SIG-M5 treated with dmso at 0.1 percent for 504 hours (cell line): Measurements from ENCODE around the gene ZBTB47.

Source experiments
- DNase-seq: peaks from one replicate; lab custom pipeline; 2025; ENCODE audit not compliant: unreplicated experiment; lab: John Stamatoyannopoulos, UW

Gene ZBTB47

DNA sequence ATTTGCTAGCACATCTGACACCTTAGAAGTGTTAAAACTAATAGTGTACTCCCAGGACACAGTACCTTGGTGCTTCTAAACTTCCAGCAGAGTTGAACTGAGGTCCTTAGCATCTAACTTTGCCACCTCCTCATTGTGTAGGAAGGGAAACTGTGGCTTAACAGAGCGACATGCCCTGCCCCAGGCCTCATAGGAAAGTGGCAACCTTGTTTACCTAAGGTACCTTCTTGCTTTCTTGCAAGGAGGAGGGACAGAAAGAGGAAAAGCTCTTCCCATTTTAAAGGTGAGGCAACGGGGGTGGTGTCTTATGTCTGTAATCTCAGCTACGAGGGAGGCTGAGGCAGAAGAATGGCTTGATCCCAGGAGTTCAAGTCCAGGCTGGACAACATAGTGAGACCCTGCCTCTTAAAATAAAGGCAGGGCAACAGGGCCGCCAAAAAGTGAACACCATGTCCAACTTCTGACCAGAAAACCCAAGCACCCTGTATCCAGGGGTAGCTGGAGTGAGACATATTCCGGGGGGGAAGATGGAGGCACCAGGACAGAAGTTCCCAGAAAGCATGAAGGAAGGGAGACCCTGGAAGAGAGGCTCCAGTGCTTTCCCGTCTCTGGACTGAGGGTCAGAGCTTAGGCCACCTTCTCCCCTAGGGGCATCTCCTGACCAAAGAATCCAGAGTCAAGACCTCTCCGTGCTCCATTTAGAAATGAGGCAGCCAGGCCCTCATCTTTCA, 31.3 kb downstream of the ZBTB47 start:
- DNase-seq = no peak

- no peak for DNase-seq
Observed at GRCh38 chr3:42685363-42685881, 31.9 kb downstream of the ZBTB47 start, which contains the start of gene KLHL40. KLHL40 (plus strand) TSS chr3:42685537; CDS start chr3:42685619, 82 bp downstream.

GRCh38 chr3:42685891-42686820, 32.7 kb downstream of the ZBTB47 start:
- DNase-seq = no peak

GRCh38 chr3:42686832-42687650, 33.5 kb downstream of the ZBTB47 start:
- no peak for DNase-seq

DNA sequence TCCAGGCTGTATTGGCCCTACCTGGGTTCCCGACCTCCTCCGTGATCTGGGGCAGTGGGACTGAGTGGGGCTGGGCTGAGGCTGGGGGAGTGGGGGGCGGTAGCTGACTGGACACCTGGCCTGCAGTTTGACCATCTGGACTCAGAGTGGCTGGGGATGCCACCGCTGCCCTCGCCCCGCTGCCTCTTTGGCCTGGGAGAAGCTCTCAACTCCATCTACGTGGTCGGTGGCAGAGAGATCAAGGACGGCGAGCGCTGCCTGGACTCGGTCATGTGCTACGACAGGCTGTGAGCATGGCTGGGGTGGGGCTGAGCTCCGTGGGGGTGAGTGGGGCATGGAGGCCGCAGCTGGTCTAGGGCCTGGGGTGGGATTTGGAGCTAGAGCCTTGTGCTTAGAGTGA, 34.5 kb downstream of the ZBTB47 start:
- DNase-seq = no peak

GRCh38 chr3:42688487-42689420, 35.3 kb downstream of the ZBTB47 start:
- DNase-seq = no peak

- no peak for DNase-seq
Observed at GRCh38 chr3:42689421-42690014, 36.0 kb downstream of the ZBTB47 start.

DNA sequence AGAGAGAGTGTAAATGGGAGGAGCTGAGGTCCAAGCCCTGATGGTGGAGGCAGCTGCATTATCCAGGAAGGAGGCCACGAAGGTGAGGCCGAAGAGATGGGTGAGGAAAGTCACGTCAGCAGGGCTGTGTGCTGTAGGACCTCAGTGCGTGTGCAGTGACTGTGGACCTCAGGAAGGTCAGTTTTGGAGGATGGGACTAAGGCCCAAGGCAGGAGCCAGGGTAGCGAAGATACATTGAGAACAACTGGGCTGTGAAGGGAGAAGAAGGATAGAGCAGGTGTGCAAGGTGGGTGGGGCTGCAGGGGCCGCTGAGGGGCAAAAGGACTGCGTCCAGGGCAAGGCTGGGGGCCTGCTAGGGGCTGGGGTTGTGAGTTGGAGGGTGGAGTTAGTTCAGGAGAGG, 36.7 kb downstream of the ZBTB47 start:
- no peak for DNase-seq

DNA sequence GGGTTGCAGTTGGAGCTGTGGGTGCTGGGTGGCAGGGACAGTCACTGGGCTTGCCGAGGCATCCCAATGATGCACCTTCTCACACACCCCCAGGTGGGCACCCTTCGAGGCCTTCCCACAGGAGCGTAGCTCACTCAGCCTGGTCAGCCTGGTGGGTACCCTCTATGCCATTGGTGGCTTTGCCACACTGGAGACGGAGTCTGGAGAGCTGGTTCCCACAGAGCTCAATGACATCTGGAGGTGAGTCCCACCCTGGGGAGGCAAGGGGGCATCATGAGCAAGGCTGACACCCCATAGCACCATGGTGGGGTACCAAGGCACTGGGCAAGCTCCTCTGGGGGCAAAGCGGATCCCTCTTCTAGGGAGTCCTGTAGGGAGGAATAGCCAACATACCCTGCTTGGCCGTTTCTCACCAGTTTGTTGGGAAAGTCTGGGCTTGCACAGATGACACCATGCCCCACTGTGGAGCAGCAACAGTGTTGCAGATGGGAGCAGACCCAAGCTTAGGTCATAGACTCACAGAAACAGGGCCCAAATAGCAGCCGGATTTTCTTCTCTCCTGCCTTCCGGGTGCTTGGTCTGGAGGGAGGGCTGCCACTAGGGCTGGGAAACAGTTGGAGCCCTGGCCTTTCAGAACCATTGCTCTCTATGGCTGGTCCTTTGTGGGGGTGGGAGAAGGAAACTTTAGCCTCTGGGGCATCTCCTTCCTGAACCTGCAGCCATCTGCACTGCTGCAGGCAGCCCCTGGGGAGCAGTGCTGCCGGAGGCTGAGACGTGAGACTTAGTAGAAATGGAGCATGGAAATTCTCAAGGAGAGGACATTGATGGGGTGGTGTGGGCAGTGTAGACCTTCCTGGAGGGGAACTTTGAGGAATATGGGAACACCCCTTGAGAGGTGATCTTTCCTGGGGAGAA, 37.5 kb downstream of the ZBTB47 start:
- no peak for DNase-seq

DNA sequence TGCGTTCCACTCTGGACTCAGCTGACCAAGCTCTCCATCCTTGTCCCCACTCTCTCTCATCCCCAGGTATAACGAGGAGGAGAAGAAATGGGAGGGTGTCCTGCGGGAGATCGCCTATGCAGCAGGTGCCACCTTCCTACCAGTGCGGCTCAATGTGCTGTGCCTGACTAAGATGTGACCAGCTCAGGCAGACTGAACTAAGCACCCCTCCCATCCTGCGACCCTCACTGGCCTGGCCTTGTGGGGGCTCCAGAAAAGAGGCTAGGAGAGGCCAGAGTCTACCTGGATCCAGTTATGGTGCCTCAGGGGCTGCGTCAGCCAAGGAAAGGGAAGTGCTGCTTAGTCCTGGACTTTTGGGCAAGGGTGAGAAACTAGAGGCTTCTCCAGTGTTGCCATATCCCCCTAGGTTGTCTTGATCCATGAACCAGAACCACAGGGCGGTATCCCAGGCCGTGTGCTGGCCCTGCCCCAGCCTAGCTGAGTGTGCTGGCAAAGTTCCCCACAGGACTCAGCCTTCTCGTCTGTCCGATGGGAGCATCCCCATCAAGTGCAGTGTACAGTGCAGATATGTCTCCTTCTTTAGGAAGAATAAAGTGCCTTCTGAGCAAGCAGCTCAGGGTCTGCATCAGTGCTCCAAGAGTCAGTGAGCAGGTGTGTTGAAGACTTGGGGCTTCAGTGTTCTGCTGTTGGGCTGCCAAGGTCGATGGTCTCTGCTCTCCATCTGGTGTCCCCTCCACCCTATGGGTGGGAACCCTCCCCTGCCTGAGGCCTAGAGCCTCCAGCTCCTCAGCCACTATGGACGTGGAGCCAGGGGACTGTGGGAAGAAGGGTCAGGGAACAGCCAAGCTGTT, 38.5 kb downstream of the ZBTB47 start:
- no peak for DNase-seq

- no peak for DNase-seq
Observed at GRCh38 chr3:42692667-42693529, 39.4 kb downstream of the ZBTB47 start.

DNA sequence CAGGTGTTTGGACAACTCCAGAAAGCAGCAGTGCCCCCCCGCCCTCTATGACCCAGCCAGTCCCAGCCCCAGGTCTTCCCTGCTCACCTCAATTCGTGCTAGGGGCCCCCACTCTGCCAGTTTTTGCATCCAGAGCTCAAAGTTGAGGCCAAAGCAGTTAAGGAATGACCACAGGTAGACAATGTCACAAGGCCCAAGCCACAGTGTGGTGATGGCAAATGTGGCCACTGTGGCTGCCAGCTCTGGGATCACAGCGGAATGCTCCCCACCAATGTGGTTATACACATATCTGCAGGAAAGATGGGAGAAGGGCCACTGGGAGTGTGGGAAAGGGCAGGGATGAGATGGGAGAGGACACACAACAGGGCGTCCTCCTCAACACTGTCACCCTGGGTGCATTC, 40.0 kb downstream of the ZBTB47 start:
- no peak for DNase-seq

DNA sequence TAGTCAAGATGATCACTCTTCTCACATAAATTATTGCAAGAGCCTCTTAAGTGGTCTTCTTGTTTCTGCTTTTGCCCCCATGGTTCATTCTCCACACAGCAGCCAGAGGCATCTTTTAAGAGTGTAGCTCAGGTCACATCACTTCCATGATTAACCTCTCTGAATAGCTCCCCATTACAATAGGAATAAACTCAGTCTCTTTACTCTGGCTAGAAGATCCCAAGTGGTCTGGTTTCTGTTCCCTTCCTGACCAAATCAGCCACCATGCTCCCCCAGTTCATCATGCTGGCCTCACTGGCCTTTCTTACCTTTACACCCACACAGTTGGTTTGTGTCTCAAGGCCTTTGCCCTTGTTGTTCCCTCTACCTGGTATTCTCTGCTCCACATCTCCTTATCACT, 40.9 kb downstream of the ZBTB47 start:
- no peak for DNase-seq

DNA sequence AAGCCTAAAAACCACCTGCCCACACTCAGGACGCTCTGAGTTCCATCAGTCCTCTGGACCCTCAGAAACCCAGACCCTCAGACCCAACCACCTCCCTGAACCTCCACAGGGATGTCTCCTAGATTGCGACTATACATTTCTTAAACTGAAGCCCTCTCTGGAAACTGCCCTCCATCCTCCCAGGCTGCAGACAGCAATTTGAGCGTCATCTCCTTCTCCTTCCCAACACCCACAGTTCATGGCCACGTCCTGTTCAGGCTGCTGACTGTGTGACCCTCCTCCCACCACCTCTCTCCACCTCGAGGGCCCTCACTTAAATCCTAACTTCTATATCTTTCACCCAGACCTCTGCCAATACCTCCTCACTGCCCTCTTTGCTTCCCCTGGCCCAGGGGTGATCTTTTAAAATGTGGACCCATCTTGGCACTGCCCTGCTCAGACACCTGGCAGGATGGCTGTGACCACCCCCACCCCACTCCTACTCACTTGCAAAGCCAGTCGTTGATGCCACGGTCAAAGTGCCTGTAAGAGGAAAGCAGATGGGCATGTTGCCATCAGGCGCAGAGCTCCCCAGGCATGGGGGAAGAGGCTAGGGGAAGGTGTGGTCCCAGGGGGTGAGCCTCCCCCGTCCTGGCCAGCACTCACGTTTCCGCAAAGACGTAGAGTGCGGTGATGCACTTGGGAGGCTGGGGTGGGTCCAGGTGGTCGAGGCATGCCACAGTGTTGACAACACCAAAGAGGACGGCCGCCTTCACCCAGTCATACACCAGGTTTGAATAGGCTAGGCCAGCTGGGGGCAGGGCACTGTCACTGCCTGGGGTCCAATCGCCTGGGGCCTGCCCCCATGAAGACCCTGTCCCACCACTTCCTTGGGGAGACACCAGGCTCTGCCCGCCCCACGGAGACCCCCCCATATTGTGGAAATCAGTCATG, 43.1 kb downstream of the ZBTB47 start:
- DNase-seq = no peak

DNA sequence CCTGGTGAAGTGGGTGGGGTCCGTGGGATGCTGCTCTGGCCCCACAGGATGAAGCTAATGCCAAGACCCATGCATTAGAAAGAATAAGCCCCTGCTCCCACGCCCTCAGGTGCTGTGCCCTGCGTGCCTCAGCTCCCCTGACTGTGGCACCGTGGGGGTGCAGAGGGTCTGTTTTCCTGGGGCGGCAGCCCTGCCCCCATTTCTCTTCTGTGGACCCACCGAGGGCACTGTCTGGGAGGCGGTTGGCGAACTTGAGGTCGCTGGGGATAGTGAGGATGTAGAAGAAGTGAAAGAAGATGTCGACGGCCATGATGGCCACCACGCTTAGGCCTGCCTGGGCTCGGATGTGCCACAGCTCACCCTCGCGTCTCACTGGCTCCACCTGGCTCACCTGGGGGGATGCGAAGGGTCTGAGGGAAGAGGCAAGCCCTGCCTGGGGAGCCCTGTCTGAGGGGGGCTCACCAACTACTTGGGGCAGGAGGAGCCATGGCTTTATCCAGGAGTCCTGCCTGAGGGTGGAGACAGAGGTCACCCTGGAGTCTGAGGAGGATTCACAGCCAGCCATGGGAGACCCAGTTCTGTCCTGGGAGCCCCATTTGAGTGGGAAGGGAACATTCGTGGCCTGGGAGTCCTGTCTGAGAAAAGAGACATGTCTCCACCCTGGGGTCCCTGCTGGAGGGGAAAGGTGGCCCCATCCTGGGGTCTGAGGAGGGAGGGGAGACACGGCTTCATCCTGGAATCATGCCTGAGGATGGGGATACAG, 44.0 kb downstream of the ZBTB47 start:
- DNase-seq = no peak
